GM19099 (cell line): ENCODE results near the gene RORB.

Source experiments
- POLR2A ChIP-seq: IDR thresholded peaks from 3 replicates; pipeline ENCODE4 v1.6.1; 2011; ENCODE audit warnings: low read depth; ENCODE audit not compliant: insufficient read length; ENCODE audit errors: extremely low read depth

RORB gene

DNA sequence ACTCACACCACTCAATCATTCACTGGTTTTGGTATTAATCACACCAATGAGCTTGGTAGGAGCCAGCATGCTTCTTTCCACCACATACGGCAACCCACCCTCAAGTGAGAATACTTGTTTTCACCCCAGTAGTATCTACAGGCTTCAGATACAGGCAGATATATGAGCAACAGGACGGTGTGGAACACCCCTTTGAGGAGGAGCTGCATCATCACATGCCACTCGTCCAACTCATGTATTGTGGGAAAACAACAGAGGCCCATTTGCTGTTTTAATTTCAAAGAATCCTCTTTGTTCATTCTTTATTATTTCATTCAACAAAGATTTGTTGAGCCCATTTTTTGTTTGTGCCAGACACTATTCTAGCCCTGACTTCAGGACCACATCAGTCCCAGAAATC is 46.0 kb downstream of the RORB start:
- no peak for TF ChIP-seq POLR2A

GRCh38 chr9:74551266-74551665 is 54.1 kb downstream of the RORB start:
- TF ChIP-seq POLR2A: no peak

DNA sequence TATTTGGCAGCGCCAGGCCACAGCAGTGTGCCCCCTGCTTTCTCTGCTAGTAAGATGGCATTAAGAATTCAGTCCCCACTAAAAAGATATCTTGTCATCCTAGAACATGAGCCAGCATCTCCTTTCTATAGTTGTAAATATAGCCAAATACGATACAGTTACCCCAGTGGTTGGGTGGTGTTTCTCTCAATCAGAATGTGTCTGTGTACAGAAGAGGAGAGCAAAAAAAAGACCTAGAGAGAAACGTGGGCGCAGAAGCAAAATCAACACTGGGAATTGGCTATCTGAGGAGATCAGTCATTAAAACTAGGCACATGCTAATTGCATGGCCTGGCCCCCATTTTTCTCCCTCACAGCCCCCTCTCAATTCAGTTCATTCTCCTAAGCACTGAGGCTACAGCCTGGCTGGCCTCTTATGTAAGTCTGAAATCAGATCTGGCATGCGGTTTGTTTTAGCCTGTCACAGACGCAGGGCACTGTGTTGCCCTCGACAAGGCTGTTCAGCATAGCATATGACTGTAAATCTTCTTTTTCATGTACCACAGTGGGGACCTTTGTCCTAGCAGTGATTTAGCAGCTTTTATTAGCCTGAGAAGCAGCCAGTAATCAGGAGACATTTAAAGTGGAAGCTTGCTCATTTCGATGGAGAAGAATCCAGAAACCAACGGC is 57.8 kb downstream of the RORB start:
- no peak for TF ChIP-seq POLR2A

- no peak for TF ChIP-seq POLR2A
Observed at GRCh38 chr9:74555565-74555964, 58.4 kb downstream of the RORB start.

GRCh38 chr9:74556685-74557084 is 59.5 kb downstream of the RORB start:
- no peak for TF ChIP-seq POLR2A

DNA sequence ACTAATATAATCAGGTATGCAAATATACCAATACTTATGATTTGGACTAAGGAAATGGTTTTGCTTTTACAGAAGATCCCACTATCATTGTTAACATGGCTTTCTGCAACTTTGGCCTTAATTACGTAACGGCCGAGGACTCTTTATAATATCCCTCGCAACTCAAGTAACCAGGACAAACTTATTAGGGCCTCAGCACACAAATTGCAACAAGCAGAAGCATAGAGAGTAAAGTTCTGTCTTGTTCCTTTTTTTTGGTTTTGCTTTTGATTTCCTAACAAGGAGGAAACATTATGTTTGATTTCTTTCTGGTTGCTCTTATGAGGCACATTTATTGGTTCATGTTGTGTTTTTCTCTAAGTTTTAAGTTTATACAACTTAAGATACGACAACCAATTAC is 60.4 kb downstream of the RORB start:
- no peak for TF ChIP-seq POLR2A

- TF ChIP-seq POLR2A: no peak
Observed at GRCh38 chr9:74562611-74563010, 65.5 kb downstream of the RORB start.

DNA sequence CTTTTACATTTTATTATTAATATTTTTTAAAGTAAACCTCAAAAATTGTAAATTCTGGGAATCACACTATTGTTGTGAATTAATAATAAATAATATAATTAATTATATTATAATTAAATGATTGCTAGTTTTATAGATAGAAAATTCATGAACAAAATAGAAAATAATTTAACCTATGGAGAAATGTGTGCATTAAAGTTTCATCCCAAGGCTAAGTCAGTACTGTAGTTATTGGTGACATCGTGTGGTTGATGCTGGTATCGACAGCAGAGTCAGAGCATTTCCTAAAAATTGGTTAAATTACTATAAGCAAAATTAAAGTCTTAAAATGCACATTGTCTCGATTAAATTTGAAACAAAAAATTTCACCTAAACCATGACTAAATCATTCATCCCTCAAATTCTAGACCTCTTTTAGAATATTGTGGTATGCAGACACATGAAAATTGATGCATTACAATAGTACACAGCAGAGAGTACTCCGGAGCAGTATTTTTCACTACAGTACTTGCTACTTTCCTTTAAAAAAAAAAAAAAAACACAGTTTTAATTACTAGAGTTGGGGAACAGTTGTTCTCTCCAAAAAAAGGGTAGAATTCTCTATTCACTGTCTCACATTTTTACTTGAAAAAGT is 73.9 kb downstream of the RORB start:
- no peak for TF ChIP-seq POLR2A

DNA sequence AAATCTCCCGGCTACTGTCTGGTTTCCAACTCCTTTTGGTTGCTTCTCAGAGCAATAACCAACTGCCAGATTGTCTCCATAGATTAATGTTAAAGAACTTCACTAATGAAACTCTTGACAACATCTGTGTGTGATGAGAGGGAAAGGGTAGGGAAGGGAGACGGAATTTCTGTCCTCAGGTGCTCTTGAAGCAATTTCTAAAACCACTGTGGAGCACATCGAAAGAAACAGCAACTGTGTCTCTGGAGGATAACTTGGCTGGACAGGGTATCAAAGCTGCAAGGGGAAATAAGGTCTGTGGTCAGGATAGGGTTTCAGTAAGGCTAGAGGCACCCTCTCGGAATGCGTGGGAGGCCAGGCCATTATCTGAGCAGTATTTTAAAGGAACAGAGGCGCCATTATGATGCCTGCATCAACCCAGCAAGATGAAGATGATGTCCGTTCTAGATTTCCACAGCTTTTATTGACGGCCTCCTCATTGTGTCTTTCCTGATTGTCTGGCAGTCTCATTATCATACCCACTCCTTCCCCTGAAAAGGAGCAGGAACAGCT is 76.6 kb downstream of the RORB start:
- TF ChIP-seq POLR2A: no peak

DNA sequence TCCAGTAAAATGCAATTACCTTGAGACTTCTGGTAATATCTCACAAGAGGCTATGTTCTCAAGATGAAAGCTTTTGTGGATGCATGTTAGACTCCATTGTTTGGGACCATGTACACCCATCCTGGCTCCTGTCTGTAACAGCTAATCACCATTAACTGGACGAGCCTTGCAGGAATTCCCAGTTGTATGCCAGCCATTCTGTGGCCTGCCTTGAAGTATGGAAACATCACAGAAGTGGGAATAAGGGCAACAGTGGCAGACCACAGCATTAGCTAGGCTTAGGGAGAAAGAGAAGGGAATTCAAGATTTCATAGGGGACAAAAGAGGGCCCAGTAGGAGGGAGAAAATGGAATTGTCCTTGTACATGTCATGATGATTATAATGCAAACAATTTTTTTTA is 79.0 kb downstream of the RORB start:
- TF ChIP-seq POLR2A: no peak

GRCh38 chr9:74577956-74578355 is 80.8 kb downstream of the RORB start:
- TF ChIP-seq POLR2A: no peak

DNA sequence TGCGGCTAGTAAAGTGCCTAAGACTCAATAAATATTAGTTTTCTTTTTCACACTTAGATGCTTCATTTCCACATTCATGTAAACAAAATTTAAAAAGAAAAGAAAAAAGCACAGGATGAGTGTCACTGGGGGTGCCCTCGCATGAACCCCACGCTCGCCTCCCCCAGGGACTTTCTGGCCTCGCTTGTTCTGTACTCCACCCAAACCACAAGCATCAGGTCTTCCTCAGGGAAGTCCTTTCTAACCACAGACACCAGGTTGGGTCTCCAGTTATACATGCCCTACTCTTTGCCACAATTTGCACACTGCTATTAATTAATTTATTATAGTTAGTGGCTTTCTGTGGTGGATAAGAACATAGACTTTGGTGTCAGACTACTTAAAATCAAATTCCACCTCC is 92.4 kb downstream of the RORB start:
- TF ChIP-seq POLR2A: no peak

- no peak for TF ChIP-seq POLR2A
Observed at GRCh38 chr9:74595286-74595685, 98.2 kb downstream of the RORB start.

DNA sequence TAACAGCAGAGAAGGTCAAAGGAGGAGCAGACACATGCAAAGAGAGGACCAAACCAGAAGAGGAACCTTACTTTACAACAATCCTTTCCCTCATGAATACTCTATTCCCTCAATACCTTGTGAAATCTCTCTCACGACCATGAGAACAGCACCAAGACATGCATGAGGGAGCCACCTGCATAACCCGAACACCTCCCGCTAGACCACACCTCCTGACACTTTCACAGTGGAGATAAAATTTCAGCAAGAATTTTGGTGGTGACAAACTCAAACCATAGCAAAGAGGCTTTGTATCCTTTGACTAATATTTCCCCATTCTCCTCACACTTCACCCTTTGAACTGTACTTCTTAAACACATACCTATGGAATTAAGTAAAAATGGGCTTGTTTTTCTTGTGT is 101.7 kb downstream of the RORB start:
- no peak for TF ChIP-seq POLR2A

GRCh38 chr9:74609671-74610405 is 112.7 kb downstream of the RORB start:
- TF ChIP-seq POLR2A: no peak

DNA sequence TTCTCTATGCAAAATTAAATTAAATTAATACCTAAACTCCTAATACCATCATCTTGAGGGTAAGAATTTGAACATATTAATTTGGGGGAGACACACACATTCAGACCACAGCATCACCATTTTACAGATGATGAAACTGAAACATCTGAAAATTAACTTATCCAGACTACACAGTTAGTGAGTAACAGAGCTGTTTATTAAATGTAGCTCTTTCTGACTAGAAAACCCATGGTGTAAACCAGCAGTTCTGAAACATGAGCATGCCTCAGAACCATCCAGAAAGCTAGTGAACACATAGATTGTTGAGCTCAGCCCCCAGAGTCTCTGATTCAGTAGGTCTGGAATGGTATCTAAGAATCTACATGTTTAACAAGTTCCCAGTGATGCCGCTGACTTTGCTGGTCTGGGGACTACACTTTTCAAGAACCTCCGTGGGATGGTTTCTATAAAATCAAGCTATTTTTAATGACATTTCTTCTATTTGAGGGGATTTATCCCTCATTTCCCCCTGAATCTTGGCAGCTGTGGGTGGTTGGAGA is 113.5 kb downstream of the RORB start:
- no peak for TF ChIP-seq POLR2A

DNA sequence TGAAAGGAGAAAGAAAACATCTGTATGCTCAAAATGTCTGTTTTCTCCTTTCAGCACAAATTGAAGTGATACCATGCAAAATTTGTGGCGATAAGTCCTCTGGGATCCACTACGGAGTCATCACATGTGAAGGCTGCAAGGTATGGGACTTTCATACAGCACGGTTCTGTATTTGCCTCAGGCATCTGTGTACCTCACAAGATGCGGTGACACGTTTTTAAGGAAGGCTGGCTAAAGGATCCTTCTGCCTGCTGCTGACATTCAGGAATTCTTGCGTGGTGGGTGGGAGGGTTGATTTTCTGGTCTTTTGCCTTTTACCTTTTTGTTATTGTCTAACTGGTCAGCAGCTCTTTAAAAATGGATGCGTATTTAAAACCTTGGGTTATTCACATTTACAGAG is 133.1 kb downstream of the RORB start:
- TF ChIP-seq POLR2A: no peak

- TF ChIP-seq POLR2A: no peak
Observed at GRCh38 chr9:74639112-74639511, 142.0 kb downstream of the RORB start.
